HG02885 (cell line): ENCODE data around the gene ZNF112.

ENCODE experiments used
- ATAC-seq: cut with Tn5 transposase; IDR thresholded peaks from one replicate; pipeline ENCODE4 v1.9.1; 2021; ENCODE audit warnings: mild to moderate bottlenecking; ENCODE audit not compliant: unreplicated experiment, poor library complexity

The ZNF112 gene

DNA sequence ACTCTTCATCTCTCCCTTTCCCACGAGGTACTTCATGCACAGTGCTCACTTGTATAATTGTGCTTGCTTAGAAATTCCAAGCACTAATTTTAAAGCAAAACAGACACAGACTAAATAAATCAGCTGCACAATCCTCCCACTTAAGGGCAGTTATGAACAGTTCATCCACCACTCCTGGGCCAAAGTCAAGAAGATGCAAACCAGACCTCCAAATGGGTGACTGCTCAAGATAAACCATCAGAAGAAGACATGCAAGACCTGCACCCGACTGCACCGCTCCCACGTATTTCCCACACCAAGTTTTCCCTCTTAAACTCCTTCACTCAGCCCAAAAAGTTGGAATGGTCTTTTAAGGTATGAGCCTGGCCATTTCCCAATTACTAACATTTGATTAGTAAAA lies 71.5 kb downstream of the ZNF112 start:
- no peak for ATAC-seq

DNA sequence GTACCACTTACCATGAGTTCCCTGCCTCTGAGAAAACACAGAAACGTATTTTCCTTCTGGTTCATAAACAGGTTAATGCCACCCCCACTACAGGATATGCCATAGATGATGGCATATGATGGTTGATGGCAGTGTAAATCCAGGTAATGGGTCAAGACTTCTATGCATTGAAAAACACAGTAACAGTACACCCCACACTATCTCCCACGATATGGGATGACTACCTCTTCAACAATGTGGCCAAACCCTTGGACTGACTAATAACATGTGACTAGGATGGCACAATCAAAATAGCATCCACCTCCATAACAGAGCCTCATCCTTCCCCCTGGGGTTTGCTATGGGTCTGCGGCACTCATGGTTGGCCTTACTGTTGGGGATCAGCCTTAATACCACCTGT lies 73.6 kb downstream of the ZNF112 start:
- ATAC-seq: no peak

DNA sequence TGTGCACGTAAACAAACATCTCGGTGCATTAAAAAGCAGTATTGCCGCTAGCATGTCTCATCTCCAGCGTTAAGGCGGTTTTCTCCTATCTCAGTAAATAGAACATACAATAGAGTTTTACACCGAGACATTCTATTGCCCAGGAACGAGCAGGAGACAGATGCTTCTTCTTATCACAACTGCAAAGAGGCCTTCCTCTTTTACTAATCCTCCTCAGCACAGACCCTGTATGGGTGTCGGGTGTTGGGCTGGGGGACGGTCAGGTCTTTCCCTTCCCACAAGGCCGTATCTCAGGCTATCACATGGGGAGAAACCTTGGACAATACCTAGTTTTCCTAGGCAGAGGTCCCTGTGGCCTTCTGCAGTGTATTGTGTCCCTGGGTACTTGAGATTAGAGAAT lies 75.6 kb downstream of the ZNF112 start:
- ATAC-seq: no peak

DNA sequence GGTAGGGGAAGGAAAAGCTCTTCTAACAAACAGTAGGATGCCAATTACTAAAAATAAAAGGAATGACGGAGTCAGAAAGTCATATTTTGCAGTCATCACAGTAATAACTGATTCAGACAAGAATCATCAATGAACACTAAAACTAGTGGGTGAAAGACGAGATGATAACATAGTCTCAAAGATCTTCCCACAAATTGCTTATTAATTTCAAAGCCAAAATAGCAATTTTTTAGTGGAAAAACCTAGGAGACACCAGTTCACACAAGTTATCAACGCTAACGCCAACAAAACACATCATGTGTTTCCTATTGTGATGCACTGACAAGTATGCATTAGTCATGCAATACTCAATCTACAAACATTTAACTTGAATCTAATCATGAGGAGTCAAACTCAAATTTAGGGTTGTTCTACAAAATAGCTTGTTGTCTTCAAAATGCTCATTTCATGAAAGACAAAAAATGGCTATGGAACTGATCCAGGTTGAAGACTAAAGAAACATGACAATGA lies 78.2 kb downstream of the ZNF112 start:
- no peak for ATAC-seq

DNA sequence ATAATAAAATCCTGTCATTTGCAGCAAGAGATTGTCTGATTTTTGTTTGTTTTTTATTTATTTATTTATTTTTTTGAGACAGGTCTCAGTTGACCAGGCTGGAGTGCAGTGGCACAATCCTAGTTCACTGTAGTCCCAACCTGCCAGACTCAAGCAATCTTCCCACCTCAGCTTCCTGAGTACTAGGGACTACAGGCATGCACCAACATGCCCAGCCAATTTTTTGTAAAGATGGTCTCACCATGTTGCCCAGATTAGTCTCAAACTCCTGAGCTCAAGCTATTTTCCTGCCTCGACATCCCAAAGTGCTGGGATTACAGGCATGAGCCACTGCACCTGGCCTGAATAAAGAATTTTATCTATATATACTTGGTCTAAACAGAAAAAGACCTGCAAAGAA lies 79.1 kb downstream of the ZNF112 start:
- ATAC-seq: no peak
